HL-60/S4 (cell line): ENCODE measurements around the gene CCDC3.

ENCODE experiments used
- in situ Hi-C: fragments of 300-500 bp; cut with MboI; formaldehyde crosslinking; loops from 2 replicates; pipeline ENCODE4 v1.14.3; 2022; ENCODE audit warnings: low sequenced_read_pairs

Gene CCDC3

DNA sequence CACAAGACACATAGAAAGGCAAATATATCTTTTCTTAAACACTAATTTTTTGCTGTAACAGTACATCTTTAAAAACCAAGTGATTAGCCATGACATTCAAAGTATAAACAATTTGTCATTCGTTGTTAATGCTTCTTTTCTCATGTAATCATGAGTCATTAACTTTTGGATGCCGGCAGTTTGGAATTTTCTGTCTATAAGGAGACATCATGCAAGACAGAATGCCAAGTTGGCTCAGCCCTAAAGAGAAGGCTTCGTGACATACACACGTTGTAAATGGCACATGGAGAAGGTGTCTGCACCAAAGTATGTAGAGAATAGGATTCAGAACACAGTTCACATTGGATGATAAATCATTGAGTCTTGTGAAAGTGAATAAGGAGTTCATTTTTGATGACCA is 35.9 kb downstream of the CCDC3 start:
- in situ Hi-C loops, result no loop called here

DNA sequence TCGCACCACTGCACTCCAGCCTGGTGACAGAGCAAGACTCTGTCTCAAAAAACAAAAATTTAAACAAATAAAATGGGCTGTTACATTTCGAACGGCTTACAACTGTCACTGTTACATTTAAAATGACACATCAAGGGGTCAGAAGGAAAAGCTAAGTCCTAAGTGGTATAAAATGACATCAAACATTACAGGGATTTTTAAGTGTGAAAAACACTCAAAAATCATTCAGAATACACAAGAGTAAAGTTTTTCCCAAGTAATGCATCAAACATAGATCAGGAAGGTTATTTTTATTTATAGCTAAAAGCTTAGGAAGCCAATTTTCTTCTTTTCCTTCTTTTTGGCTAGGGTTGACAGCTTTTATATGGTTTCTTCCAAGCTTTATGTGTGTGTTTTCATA is 39.0 kb downstream of the CCDC3 start:
- in situ Hi-C loops, result no loop called here

DNA sequence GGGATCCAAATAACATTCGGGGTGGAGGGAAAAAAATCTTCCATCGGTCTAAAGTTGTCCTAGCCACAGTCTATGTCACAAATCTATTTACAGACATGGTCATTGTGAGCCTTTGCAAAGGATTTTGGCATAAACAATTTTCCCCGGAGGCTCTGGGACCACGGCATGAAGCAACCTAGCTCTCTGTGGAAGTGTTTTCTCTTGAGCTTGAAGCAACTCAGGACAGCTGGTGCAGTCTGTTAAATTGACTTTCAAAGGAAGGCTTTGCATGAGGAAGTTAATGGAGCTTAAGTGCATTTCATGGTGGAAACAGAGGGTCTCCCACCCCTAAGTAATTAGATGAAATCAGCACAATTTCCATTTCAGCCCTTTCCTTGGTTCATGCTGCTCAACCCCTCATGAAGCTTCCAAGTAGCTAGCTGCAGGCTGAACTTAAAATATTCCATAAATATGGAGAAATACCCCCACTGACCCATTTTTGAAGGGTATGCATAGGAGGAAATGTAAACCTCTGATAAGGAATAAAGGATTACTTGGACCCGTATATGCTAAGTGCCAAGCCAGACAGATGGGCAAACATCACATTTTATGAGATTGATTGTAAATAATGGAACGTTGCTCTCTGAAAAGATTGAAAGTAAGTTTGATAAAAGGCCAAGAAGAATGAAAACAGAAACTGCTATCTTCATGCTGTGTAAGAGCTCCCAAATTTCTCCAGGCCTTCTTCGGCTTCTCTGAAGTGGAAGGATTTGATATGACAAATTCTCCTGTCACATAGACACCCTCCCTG is 39.9 kb downstream of the CCDC3 start:
- in situ Hi-C loops, result no loop called here

DNA sequence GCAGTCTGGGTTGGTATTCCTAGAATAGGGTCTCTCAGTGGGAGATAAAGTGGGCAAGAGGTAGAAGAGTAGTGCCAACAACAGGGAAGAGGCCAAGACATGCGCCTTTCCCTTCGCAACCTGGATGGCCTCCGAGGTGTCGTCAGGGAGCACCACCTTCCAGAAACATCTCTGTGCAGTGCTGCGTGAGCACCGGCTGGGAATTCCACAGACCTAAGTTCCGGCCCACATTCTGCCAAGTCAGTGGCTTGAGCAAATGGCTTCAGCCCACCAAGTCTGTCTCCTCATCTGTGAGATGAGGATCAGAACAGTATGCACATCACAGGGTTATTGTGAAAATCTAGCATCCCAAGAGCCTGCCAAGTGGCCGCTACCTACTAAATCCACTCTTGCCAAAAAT is 40.6 kb downstream of the CCDC3 start:
- in situ Hi-C loops, result no loop called here

DNA sequence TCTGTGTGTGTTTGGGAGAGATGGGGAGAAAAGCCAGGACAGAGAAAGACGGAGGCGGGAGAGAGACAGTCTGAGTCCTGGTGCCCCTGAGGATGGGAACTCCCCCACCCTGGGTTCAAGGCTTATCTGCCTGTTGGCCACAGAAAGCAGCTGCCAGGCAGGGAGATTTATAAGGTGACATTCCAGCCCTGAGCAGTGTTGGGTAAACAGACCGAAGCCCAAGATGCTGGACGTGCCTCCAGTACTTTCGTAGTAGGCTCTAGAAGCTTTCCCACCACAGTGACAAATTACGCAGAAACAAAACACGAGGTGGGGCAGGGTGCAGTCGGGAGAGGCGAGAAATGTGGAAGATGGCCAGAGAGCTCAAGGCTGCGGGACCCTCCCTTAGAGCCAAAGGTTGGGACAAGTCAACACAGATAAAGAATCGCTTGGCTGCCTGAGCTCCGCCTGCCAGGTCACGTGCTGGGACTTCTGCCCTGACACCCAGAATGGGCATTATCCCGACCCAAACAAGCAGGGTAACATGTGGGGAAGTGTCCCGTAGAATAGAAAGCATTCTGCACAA is 41.1 kb downstream of the CCDC3 start:
- in situ Hi-C loops, result no loop called here

DNA sequence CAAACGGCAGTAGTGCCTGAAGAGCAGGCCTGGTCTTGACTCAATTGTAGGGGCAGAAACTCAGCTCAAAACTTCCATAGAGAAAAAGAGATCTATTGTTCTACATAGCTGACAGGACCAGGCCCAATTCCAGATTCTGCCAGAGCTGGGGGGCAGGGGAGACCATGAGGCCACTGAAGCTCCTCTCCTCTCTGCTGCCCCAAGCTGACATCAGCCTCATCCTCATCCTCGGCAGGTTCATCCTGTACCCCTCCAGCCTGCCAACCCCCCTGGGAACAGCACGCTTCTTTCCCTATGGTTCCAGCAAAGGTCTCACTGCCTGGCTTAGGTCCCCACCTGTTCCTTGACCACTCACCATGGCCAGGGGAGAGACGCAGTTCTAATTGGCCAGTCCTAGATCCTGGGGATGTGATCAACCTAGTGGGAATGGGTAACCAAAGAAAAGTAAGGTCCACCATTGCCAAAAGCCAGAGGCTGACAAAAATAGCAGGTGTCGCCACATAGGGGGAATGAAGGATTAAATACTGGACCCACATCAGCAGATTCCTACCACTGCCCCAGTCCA is 42.9 kb downstream of the CCDC3 start:
- in situ Hi-C loops, result no loop called here

DNA sequence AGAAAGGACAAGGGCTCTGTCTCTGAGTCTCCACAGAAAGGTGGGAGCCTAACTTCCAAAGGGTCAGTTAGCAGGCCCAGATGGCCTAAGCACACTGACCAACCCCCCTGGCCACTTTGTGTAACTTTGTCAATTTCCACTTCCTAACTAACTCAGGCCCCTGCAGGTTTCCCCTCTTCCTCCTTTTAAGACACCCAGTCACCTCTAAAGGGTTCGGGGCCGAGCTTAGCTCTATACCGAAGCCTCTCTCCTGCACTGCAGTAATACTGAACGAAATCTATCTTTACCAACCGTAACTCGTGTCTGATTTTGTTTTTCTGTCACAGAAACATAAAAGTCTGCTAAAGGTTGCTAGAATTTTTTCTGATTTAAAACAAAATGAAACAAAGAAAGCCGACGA is 44.4 kb downstream of the CCDC3 start:
- in situ Hi-C loops, result no loop called here

DNA sequence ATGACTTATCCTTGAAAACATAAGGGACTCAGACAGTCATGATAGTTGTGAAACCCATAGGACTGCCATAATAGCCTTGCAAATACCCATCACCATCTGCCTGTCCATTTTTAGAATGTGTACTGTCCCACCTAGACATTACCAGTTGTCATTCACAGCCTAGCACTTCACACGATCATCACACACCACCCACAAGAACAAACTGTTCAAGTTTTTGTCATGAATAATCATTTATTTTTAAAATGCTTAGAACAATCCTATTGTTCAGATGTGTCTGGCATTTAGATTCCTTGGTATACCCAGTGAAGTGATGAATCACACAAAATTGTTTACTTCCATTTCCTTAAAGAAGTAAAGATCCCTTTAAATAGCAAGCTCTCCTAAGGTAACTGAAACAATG is 46.6 kb downstream of the CCDC3 start:
- in situ Hi-C loops, result no loop called here

DNA sequence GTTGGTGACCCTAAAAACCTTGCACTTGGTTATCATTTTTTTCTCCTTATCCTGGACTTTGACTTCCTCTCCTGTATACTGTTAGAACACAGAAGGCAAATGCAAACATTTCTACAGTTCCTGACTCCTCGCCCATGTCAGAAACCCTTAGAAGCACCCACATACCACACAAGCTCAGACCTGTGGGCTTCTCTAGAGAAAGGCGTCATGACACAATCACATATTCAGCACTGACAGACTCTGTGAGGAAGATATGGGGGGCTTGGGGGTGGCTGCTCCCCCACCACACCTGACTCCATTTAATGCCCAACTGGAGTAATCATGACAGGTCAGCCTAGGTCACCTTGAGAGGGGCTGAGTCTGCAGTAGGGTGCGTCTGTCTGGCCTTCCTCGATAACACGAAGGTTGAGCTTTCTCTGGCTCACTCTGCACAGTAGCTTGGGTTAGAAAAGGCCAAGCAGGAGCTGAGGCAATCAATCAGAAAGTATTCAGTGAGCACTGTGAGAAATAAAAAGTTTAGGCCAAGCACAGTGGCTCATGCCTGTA is 50.9 kb downstream of the CCDC3 start:
- in situ Hi-C loops, result no loop called here

DNA sequence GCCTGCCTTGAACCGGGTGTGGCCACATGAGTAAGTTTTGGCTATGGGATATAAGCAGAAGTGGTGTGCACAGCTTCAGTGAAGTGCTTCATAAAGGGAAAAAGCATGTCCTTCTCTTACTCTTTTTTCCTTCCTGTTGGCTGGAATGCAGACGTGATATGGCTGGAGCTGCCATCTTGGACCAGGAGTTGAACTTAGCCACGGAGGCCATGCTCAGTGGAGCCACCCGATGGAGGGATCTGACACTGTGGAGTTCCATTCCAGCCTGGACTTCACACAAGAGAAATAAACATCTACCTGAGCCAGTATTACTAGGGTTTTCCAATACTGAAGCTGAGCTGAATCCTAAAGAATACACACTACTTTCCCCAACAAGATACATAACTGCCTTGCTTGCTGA is 52.3 kb downstream of the CCDC3 start:
- in situ Hi-C loops, result no loop called here

DNA sequence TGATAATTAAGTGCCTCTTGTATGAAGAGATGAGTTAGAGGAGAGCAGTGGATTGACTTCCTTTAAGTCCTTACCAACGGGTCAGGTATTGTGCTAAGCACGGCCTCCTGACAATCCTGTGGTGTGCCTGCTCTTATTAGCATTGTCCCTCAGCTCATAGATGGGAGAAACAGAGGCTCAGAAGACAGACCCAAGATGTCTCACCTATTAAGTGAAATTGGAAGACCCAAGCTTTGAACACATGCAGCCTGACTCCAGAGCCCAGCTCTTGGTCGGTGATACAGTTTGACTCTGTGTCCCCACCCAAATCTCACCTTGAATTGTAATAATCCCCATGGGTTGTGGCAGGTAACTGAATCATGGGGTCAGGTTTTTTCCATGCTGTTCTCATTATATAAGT is 53.8 kb downstream of the CCDC3 start:
- in situ Hi-C loops, result no loop called here

DNA sequence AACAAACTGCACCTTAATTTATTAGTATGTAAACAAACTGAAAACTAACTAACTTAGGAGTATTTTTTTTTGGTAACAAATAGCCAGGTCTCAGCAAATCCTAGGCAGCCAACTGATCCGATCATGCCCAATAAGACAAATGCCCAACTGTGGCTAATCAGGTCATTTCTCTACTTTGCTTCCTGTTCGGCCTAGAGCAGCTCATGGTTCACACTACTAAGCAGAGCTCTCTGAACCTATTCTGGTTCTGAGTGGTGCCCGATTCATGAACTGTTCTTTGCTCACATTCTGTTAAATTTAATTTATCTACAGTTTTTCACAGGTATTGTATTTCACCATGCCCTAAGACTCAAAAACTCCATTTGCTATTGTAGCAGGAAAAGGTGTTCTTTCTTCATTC is 55.1 kb downstream of the CCDC3 start:
- in situ Hi-C loops, result no loop called here

DNA sequence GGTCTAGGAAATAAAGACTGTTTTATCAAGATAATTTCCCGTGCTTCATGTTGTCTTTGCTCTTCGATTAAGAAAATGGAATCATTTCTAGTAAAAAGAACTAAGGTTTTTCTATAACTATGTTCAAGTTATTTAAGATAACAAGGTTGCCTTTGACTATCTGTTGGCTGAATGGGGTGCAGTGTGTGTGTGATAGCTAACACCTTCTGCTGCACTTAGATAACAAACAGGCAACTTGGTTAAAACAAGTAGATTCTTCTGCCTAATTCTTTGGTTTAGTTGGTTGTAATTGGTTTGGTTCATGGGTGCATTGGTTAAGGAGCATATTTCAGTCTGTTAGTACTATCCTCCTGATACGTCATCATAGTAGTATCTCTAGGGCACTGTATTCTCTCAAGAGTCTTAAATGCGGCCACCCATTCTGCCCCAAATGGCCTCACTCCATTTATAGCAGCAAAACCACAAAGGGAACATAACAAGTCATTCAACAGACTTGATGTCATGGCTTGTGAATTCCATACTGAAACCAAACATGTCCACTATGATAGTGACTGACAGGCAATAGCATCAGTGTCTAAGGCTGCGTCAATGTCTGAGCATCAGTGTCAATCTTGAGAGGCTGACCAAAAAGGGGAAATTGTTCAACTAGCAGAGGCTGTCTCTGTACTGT is 55.7 kb downstream of the CCDC3 start:
- in situ Hi-C loops, result no loop called here

DNA sequence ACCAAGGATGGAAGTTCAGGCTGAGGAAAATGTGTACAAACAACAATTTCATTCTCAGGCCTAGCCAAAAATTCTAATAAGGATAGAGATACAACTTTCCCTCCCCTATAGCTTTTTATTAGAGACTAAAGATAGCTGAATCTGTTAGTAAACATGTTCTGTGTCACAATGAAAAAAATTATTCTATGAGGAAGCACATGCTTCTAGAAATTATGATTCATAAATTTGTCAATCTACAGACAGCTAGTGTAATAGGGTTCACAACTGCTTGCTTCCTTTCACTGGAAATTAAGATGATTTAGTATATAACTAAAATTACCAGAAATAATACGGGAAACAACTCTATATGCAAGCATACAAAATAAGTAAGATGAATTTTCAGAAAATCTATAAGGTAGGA is 56.6 kb downstream of the CCDC3 start:
- in situ Hi-C loops, result no loop called here

DNA sequence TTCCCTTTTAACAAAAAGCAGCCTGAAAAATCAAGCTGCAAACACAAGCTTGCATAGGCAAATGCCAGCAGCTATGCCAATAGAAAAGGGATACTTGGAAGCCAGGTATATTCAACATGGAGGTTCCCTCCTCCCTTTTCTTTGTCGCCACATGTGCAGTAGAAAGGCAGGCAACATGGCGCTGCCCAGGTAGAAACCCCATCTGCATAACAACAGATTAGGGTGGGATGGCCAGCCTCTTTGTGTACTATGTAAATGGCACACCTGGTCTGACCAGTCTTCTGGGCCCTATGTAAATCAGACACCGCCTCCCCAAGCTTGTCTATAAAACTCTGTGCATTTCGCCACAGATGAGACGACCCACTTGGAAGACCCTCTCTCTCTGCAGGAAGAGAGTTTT is 58.1 kb downstream of the CCDC3 start:
- in situ Hi-C loops, result no loop called here

DNA sequence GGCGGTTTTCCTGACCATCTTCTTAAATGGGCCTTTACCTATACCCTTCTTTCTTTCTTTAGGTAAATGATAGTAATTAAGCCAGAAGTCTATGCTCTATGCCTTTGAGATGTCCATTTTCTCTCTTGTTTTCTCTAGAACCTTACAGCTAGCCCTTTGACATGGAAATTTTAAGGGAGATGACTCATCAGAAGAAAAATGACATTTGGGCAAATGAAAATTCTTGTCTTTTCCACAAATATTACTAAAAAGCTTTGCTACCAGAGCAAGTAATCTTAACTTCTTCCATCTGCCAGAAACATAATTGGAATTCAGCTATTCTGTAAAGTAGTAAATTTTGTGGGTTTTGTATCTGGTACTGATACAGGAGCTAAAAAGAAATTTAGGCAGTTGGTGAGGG is 59.5 kb downstream of the CCDC3 start:
- in situ Hi-C loops, result no loop called here

DNA sequence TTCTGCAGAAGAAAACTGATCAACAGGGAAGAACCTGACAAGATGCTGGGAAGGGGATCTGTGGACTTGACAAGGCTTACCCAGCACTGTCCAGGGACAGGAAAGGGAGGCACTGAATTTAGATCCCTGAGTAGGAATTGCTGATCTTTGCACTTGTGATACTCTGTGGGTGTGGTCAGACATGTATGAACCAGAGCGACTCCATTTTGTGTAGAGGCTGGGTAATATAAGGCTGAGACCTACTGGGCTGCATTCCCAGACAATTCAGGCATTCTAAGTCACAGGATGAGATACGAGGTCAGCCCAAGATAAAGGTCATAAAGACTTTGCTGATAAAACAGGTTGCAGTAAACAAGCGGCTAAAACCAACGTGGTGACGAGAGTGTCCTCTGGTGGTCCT is 60.7 kb downstream of the CCDC3 start:
- in situ Hi-C loops, result no loop called here

DNA sequence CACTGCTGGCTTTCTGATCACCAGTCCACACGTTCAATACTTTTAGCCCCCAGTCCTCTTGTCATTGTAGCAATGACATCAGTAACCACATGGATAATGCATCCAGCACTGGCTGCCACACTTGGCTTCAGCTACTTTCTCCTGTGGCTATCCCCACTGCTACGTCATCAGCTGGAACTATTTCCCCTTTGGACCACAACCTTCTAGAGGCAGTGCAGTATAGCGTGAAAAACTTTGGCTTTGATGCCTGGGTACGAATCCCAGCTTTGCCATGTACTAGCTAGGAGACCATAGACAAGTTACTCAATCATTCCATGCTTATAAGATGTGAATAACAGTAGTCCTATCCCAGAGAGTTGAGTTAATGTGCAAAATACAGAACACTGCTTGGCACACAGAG is 63.2 kb downstream of the CCDC3 start:
- in situ Hi-C loops, result no loop called here

DNA sequence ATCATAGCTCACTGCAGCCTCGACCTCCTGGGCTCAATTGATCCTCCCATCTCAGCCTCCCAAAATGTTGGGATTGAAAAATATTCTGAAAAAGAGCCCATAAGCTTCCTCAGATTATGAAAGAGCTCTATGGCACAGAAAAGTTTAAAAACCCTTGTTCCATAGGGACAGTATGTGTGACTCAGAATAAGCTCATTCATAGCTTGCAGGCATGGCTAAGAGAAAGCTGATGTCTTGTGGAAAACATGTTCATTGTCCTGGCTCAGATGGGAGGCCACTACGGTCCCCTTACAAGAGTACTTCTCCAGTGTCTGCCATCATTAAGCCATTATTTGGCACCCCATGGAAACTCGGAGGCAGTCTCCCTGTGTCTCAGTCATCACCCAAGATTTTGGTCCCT is 64.0 kb downstream of the CCDC3 start:
- in situ Hi-C loops, result no loop called here

DNA sequence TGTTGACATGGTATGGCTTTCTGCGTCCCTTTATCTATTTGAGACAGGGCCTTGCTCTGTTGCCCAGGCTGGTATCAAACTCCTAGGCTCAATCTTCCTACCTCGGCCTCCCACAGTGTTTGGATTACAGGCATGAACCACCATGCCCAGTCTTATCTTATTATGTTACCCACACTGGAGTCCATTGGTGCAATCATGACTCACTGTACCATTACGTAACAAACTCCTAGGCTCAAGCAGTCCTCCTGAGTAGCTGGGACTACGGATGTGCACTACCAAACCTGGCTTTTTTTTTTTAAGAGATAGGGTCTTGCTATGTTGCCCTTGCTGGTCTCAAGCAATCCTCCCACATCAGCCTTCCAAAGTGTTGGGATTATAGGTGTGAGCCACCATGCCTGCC is 66.7 kb downstream of the CCDC3 start:
- in situ Hi-C loops, result no loop called here

DNA sequence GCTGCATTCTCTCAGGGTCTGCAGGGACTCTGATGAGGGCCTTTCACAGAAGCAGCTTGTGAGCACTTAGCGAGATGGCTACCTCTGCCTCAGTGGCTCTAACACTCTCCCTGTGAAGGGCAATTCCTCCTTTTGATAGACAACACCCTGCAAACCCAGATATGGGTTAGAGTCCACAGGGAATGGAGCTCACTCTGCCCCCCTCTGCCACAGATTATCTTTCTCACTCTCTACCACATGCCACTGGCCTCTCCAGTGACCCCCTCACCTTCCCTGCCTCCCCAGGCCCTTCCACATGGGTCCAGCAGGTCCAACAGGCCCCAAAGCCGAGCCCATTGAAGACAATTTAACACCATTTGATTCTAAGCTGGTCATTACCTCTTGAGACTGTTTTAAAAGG is 72.1 kb downstream of the CCDC3 start:
- in situ Hi-C loops, result no loop called here

DNA sequence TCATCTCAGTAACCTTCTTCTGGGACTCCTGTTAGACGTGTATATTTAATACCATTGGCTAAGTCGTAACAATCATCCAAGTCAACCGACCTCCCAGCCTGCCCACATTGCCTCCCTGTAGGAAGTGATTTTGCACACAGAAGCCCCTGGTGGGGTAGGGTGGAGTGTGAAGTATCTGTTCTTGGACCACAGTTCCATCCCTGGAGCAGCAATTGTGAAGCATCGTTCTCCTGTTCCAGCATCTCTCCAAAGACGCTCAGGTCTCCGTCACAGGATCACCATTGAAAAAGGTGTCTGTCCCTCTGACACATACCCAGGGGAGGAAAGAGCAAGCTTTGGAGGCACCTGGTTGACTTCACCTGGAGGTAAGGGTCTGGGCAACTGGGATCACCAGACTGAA is 72.9 kb downstream of the CCDC3 start:
- in situ Hi-C loops, result no loop called here
